SU-DHL-6 (cell line): ENCODE measurements around the gene P3H3.
A peak's percentile ranks its signal among the peaks of the same experiment; 100 is the strongest.

ENCODE experiments used
- H2AFZ ChIP-seq: fragments of 200-600 bp; sonication (generic); 2 replicates; pipeline ENCODE4 v1.6.1; 2014; ENCODE audit warnings: low read depth, mild to moderate bottlenecking, moderate library complexity, mixed read lengths, antibody characterized with exemption, low read length; ENCODE audit not compliant: severe bottlenecking
- H3F3A ChIP-seq: fragments of 200-600 bp; shearing (Covaris generic); 2 replicates; pipeline ENCODE4 v1.6.0; 2016; ENCODE audit warnings: antibody characterized with exemption, mild to moderate bottlenecking; ENCODE audit not compliant: insufficient read depth
- H3K27ac ChIP-seq: fragments of 200-600 bp; sonication (generic); 2 replicates; pipeline ENCODE4 v1.5.1; 2016; ENCODE audit warnings: low read depth, mild to moderate bottlenecking, low read length, moderate library complexity, mixed read lengths
- H3K27me3 ChIP-seq: fragments of 200-600 bp; sonication (generic), shearing (Covaris generic); 2 replicates; pipeline ENCODE4 v1.6.0; 2014; ENCODE audit warnings: mild to moderate bottlenecking, low read length
- H3K36me3 ChIP-seq: fragments of 200-600 bp; sonication (generic); 2 replicates; pipeline ENCODE4 v1.6.1; 2014; ENCODE audit warnings: mild to moderate bottlenecking, low read length, mixed read lengths
- H3K4me2 ChIP-seq: fragments of 300-600, 200-600 bp; shearing (Covaris generic), sonication (generic); 2 replicates; pipeline ENCODE4 v1.6.0; 2014; ENCODE audit warnings: low read length, low read depth, mild to moderate bottlenecking; ENCODE audit not compliant: poor library complexity, severe bottlenecking
- H3K4me3 ChIP-seq: fragments of 200-600 bp; sonication (generic); 2 replicates; pipeline ENCODE4 v1.5.1; 2014; ENCODE audit warnings: antibody characterized with exemption, low read length, mild to moderate bottlenecking, mixed read lengths; ENCODE audit not compliant: insufficient read depth, poor library complexity, severe bottlenecking
- H3K79me2 ChIP-seq: fragments of 200-600 bp; sonication (generic); 2 replicates; pipeline ENCODE4 v1.6.1; 2014; ENCODE audit warnings: mild to moderate bottlenecking, low read length, moderate library complexity; ENCODE audit not compliant: insufficient read depth
- H3K9ac ChIP-seq: fragments of 200-600 bp; sonication (generic); 2 replicates; pipeline ENCODE4 v1.7.0; 2014; ENCODE audit warnings: mild to moderate bottlenecking, low read length
- H3K9me2 ChIP-seq: fragments of 200-600 bp; sonication (generic); replicated peaks from 2 replicates; pipeline ENCODE4 v1.6.1; 2014; ENCODE audit warnings: low read length; ENCODE audit not compliant: insufficient read depth
- H3K9me3 ChIP-seq: fragments of 200-600 bp; sonication (generic); 2 replicates; pipeline ENCODE4 v1.6.1; 2014; ENCODE audit warnings: low read length, mixed read lengths; ENCODE audit not compliant: insufficient read depth
- H4K20me1 ChIP-seq: fragments of 200-600 bp; sonication (generic); 2 replicates; pipeline ENCODE4 v1.6.1; 2014; ENCODE audit warnings: low read depth, mild to moderate bottlenecking, antibody characterized with exemption, low read length, moderate library complexity, mixed read lengths
- EZH2phosphoT487 ChIP-seq: fragments of 200-600 bp; sonication (generic), shearing (Covaris generic); conservative IDR thresholded peaks from 2 replicates; pipeline ENCODE4 v1.6.1; 2018; ENCODE audit warnings: mild to moderate bottlenecking, antibody characterized with exemption, low read length, moderate library complexity, mixed read lengths
- TF ChIP-seq, protein P1 (sequence below): fragments of 200-600 bp; sonication (generic); IDR thresholded peaks from one replicate; pipeline ENCODE4 v1.5.1; 2017; ENCODE audit warnings: antibody characterized with exemption, mild to moderate bottlenecking, low read length, moderate library complexity; ENCODE audit not compliant: insufficient read depth, poor library complexity, severe bottlenecking

P3H3 gene

DNA sequence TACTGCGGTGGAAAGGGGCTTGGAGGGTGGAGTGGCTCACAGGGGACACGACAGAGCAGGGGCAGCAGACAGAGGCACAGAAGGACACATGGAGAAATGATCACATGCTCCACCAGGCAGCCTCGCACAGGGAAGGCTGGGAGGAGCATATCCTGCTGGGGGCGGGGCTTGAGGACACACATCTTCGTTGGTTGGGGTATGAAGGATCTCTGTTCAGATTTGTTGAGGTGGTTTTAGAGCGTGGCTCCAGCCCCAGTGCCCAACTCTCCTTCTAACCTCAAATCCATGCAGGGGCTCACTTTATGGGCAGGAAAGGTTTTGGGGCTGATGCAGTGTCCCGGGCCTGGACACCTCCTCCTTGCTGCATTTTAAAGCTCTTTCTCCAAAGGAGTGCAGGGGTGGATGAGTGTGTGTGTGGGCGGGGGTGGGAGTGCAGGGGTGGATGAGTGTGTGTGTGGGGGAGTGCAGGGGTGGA, 733 bp upstream of the P3H3 start:
- no peaks in the 10 kb centered on the region for H3K79me2 ChIP-seq
- H3K9me2 ChIP-seq, result no peaks in the 10 kb centered on the region
- H3K4me2 ChIP-seq, result no peak overlapping the region
- H2AFZ ChIP-seq, result no peak overlapping the region
- no peaks in the 10 kb centered on the region for H3K36me3 ChIP-seq
- H4K20me1 ChIP-seq, result no peaks in the 10 kb centered on the region; the same call in 1 of the 2 replicates
- no peak overlapping the region for H3K4me3 ChIP-seq
- no peak overlapping the region for H3K9ac ChIP-seq
- no peak overlapping the region for H3K27ac ChIP-seq
- H3F3A ChIP-seq, result no peaks in the 10 kb centered on the region
- H3K9me3 ChIP-seq, result no peaks in the 10 kb centered on the region
- TF ChIP-seq EZH2phosphoT487, result no peak
- TF ChIP-seq, protein P1, sequence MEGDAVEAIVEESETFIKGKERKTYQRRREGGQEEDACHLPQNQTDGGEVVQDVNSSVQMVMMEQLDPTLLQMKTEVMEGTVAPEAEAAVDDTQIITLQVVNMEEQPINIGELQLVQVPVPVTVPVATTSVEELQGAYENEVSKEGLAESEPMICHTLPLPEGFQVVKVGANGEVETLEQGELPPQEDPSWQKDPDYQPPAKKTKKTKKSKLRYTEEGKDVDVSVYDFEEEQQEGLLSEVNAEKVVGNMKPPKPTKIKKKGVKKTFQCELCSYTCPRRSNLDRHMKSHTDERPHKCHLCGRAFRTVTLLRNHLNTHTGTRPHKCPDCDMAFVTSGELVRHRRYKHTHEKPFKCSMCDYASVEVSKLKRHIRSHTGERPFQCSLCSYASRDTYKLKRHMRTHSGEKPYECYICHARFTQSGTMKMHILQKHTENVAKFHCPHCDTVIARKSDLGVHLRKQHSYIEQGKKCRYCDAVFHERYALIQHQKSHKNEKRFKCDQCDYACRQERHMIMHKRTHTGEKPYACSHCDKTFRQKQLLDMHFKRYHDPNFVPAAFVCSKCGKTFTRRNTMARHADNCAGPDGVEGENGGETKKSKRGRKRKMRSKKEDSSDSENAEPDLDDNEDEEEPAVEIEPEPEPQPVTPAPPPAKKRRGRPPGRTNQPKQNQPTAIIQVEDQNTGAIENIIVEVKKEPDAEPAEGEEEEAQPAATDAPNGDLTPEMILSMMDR, result no peak
- no peaks in the 10 kb centered on the region for H3K27me3 ChIP-seq

DNA sequence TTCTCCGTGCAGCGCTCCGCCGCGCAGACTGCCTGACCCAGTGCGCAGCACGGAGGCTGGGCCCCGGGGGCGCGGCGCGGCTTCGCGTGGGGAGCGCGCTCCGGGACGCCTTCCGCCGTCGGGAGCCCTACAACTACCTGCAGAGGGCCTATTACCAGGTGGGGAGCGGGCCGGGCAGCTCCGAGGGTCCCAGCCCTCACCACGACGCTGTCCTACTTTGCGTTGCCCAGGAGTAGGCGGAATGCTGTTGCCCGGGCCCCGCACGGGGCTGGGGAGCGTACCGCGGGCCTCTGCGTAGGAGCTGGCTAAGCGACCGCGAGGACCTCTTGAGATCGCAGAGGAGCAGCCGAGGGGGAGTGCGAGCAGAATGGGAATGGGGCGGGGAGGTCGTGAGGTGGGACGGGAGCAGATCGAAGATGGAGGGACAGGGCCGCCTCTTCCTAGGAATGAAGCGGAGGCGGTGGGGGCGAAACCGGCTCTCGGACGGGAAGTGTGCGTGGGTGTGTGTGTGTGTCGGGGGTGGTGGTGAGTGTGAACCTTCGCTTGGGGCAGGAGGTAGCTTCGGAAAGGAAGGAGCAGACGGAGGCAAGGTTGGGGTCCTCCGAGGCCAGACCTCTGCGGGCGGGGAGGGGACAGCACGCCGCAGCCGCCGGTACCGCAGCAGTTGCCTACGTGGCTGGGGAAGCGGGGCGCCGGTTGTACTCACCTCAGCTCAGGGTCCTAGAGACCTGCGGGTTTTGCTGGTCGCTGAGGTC, 751 bp downstream of the P3H3 start:
- Histone ChIP-seq H3K9me3 (no peaks in the 10 kb centered on the region), H3K4me2 (peak overlapping the region; percentile 29), H3K27me3 (no peaks in the 10 kb centered on the region), H3K4me3 (peak overlapping the region; percentile 5), H3K27ac (no peak overlapping the region), H4K20me1 (no peaks in the 10 kb centered on the region; the same call in 1 of the 2 replicates), H3K9me2 (no peaks in the 10 kb centered on the region), H3K9ac (no peak overlapping the region), H3K79me2 (no peaks in the 10 kb centered on the region), H3F3A (no peaks in the 10 kb centered on the region), H2AFZ (no peak overlapping the region), H3K36me3 (no peaks in the 10 kb centered on the region)
- TF ChIP-seq EZH2phosphoT487, result peak; percentile 99; the same call in 1 of the 2 replicates
- TF ChIP-seq, protein P1, result no peak

DNA sequence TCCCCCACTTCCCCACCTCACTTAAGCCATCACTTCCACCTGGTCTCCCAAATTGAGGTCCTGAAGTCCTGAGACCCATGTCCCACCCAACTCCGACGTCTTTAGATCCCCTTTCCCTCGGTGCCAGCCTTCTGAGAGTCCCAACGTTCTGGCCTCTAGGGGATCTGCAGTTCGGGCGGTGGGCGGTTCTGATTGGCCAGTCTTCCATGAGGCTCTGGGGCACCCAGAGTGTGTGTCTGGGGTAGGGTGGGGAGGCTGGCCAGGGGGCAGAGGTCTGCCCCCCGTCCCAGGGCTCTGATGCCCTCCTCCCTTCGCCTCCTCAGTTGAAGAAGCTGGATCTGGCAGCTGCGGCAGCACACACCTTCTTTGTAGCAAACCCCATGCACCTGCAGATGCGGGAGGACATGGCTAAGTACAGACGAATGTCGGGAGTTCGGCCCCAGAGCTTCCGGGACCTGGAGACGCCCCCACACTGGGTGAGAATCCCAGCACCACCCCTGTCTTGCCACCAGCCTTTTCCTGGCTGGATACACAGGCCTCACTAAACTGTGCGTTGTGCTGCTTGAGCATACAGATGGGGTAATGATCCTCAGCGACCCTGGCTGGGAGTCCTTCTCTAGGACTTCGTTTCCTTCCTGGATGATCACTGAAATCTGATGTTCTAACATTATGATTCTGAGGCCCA, 1.5 kb downstream of the P3H3 start:
- Histone ChIP-seq H3K36me3 (no peaks in the 10 kb centered on the region), H3K4me2 (peak overlapping the region; percentile 29), H3K27me3 (no peaks in the 10 kb centered on the region), H2AFZ (no peak overlapping the region), H3K9me3 (no peaks in the 10 kb centered on the region), H4K20me1 (no peaks in the 10 kb centered on the region; the same call in 1 of the 2 replicates), H3K9me2 (no peaks in the 10 kb centered on the region), H3K27ac (no peak overlapping the region), H3K79me2 (no peaks in the 10 kb centered on the region), H3K9ac (no peak overlapping the region), H3F3A (no peaks in the 10 kb centered on the region), H3K4me3 (no peak overlapping the region)
- no peak for TF ChIP-seq EZH2phosphoT487
- TF ChIP-seq, protein P1, result no peak
